Body of pancreas (tissue), 4 donors: ENCODE measurements around the gene PDE3A.

ENCODE experiments used
- CTCF ChIP-seq, 7 experiments: fragments of 450-650 bp in 4 of 7; fragments of 200-600 bp in 3 of 7; sonication (generic) in 3 of 7; IDR thresholded peaks; one replicate each; pipeline ENCODE4 v1.5.1; 2016 to 2019; ENCODE audit warnings: antibody characterized with exemption in 7 of 7
- POLR2A ChIP-seq, 3 donors: fragments of 450-650 bp; IDR thresholded peaks; one replicate each; pipeline ENCODE4 v1.6.1; 2016; ENCODE audit warnings: antibody characterized with exemption in 3 of 3, mild to moderate bottlenecking in 2 of 3

DNA sequence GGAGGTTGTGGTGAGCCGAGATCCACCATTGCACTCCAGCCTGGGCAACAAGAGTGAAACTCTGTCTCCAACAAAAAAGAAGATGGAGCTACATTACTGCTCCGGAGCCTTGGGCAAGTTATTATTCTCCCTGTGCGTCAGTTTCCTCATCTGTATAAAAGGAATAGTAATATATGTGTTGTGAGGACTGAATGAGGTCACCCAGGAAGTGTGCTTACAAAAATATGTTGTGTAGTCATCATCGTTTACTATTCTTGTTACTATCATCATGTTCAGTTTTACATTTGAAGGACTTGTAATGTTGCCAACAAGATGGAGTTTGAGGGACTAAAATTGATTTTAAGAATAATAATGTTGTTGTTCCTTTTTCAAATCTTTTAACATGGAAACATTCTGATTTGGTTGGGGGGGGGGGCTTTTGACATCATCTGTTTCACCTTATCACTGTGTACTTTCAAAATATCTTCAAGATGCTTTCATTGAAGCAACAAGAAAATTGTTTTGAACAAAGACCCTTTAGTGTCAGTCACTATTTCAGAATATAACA, 156.8 kb downstream of the PDE3A start:
- TF ChIP-seq CTCF (IDR thresholded peaks at IDR 0.05), result no peak
- TF ChIP-seq POLR2A (IDR thresholded peaks at IDR 0.05), result no peak
